Body of pancreas (tissue), 4 donors: Measurements from ENCODE around the gene BMP4. TPM values are rescaled to one million over a fixed set of nuclear protein-coding genes. Genes with fewer than 3 reads are reported as not detected.

Experiments
- ATAC-seq: fragments of 150-250 bp; one replicate; pipeline ENCODE4 v1.9.1; 2016
- DNase-seq, 4 donors: peaks; one replicate each; pipeline ENCODE4 v3.0.0-alpha.2; 2019
- H3K27ac ChIP-seq, 4 donors: fragments of 200-600 bp; sonication (generic); 1 replicate in 3 of 4; 2 replicates in 1 of 4; pipeline versions ENCODE4 v1.5.1 to v1.6.1; 2016 to 2019; ENCODE audit warnings: mild to moderate bottlenecking in 1 of 4, mixed read lengths in 1 of 4, moderate library complexity in 1 of 4
- H3K27me3 ChIP-seq, 2 donors: fragments of 200-600 bp; sonication (generic); one replicate each; pipeline ENCODE4 v1.6.0; 2016; ENCODE audit warnings: mild to moderate bottlenecking in 1 of 2
- H3K36me3 ChIP-seq, 2 donors: fragments of 200-600 bp; sonication (generic); replicated peaks in 1 of 2; 2 replicates each; pipeline ENCODE4 v1.5.1; 2016; ENCODE audit warnings: low read depth in 2 of 2; ENCODE audit not compliant: insufficient read depth in 1 of 2
- H3K4me1 ChIP-seq: fragments of 200-600 bp; sonication (generic); one replicate; pipeline ENCODE4 v1.6.0; 2016
- H3K4me3 ChIP-seq, 2 donors: fragments of 200-600 bp; sonication (generic); 1 replicate in 1 of 2; 2 replicates in 1 of 2; pipeline ENCODE4 v1.5.1; 2016 to 2019
- H3K9me3 ChIP-seq, 3 donors: fragments of 200-600 bp; sonication (generic); 1 replicate in 2 of 3; 2 replicates in 1 of 3; pipeline ENCODE4 v1.5.1; 2016
- POLR2A ChIP-seq, 3 donors: fragments of 450-650 bp; IDR thresholded peaks; one replicate each; pipeline ENCODE4 v1.6.1; 2016; ENCODE audit warnings: antibody characterized with exemption in 3 of 3, mild to moderate bottlenecking in 2 of 3
- WGBS, 2 donors: methylation state at CpG; one replicate each; pipeline ENCODE4 v1.1.5; 2017; 5-methylcytosine and 5-hydroxymethylcytosine counted together
- intact Hi-C: fragments of 100-400 bp; cut with DNase I; formaldehyde crosslinking; loops from one replicate; pipeline ENCODE4 v1.15.1; 2023
- total RNA-seq, 2 donors: library from RNA; depleted of rRNA; stranded (reverse); fragments of >200 nt; gene quantifications; one replicate each; pipeline ENCODE4 v1.1.0, GENCODE V29; 2016
- TF ChIP-seq, protein P1 (sequence below), 7 experiments: fragments of 450-650 bp in 4 of 7; fragments of 200-600 bp in 3 of 7; sonication (generic) in 3 of 7; IDR thresholded peaks; one replicate each; pipeline ENCODE4 v1.5.1; 2016 to 2019; ENCODE audit warnings: antibody characterized with exemption in 7 of 7

Gene BMP4
- total RNA-seq, 2 donors from 2014 or later, result 5.9 to 8.3 TPM

DNA sequence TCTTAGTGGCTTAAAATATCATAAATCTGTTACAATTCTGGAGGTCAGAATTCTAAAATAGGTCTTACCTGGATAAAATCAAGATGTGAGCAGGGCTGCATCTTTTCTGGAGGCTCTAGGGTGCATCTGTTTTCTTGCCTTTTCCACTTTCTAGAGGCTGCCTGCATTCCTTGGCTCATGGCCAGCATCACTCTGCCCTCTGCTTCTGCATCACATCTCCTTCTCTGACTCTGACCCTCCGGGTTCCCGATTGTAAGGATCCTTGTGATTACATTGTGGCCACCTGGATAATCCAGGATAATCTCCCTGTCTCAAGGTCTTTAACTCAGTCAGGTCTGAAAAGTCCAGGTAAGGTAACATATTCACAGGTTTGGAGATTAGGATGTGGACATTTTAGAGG is 11.0 kb upstream of the BMP4 start:
- TF ChIP-seq, protein P1, sequence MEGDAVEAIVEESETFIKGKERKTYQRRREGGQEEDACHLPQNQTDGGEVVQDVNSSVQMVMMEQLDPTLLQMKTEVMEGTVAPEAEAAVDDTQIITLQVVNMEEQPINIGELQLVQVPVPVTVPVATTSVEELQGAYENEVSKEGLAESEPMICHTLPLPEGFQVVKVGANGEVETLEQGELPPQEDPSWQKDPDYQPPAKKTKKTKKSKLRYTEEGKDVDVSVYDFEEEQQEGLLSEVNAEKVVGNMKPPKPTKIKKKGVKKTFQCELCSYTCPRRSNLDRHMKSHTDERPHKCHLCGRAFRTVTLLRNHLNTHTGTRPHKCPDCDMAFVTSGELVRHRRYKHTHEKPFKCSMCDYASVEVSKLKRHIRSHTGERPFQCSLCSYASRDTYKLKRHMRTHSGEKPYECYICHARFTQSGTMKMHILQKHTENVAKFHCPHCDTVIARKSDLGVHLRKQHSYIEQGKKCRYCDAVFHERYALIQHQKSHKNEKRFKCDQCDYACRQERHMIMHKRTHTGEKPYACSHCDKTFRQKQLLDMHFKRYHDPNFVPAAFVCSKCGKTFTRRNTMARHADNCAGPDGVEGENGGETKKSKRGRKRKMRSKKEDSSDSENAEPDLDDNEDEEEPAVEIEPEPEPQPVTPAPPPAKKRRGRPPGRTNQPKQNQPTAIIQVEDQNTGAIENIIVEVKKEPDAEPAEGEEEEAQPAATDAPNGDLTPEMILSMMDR (IDR thresholded peaks at IDR 0.05), result no peak
- TF ChIP-seq POLR2A (IDR thresholded peaks at IDR 0.05), result no peak
- H3K4me3 ChIP-seq, result no peak overlapping the region

DNA sequence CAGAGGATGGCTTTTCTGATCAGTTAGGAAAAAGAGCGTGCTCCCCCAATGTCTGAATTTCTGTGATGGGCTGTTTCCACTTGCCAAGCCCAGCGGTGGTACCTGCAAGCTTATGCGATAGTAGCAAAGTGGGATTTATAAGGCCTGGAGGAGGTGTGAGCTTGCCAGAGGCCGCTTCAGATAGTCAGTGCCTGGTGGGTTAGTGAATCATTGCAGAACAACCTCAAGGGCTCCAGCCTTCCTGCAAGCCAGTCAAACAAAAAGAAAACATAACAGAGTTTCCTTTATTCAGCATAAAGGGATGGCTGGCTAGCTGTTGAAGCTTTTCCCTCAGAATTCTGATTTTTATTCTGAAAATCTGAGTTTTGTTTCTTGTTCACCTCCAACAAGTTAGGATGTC is 7.6 kb upstream of the BMP4 start:
- TF ChIP-seq, protein P1 (IDR thresholded peaks at IDR 0.05), result no peak
- no peak for TF ChIP-seq POLR2A (IDR thresholded peaks at IDR 0.05)
- Histone ChIP-seq H3K27me3 (no peaks in the 10 kb centered on the region), H3K4me1 (peaks cover 10% of the 10 kb centered on the region), H3K36me3 (no peaks in the 10 kb centered on the region), H3K4me3 (no peak overlapping the region), H3K9me3 (no peaks in the 10 kb centered on the region), H3K27ac (no peak overlapping the region)
- no peak for ATAC-seq
- intact Hi-C loops, result no loop called here
- no peak for DNase-seq
- 74 to 83% methylated on average over 4 of the region's 4 CpGs for WGBS, 2 donors

More for the DNA sequence above, 11.0 kb upstream of the BMP4 start:
- ATAC-seq (no peak), DNase-seq (peak in 1 of 4 donors; percentile 21)
- no peaks in the 10 kb centered on the region for H3K27me3 ChIP-seq
- no peaks in the 10 kb centered on the region for H3K9me3 ChIP-seq
- intact Hi-C loops, result no loop called here
- H3K27ac ChIP-seq, result no peak overlapping the region
- 39 to 45% methylated on average over 2 of the region's 2 CpGs for WGBS, 2 donors
- peaks cover 10% of the 10 kb centered on the region for H3K4me1 ChIP-seq
- H3K36me3 ChIP-seq, result no peaks in the 10 kb centered on the region

DNA sequence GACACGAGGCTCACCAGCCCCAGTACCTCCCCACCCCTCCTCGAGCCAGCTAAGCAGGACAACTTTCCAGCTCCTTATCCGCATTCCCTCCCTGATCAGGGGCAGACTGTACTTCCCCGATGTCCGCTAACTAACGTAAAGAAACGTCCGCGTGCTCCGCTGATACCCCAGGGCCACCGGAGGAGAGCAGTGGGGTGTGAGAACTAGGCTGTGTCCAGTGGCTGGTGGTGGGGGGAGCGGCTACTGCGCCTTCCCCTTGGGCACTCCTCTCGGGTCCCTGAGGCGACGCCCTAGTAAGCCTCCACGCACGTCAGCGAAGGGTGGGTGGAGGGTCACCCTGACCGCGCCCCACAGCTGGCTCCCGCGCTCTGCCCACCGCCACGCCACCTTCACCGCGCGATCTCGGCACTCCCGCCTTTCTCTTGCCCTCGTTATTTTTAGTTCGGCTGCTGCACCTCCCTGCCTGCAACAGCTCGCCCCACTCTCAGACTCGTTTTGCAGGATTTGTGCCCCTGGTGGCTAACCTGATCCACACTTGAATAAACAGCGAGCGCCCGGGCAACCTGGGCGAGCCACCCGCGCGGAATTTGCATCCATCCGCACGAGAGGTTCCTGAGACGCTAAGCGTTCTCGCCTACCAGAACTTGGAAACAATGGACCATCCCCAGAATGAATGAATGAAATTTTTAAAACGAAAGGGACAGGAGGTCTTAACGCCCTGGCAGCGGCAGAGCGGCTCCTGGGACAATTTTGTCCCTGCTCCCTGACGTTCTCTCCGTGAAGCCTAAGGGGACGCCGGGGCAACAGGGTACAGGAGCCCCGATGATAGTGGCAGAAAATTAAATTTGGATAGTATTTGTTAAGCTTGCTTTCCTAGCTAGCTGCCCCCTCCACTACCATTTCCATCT is 6.9 kb upstream of the BMP4 start:
- H3K27me3 ChIP-seq, result no peaks in the 10 kb centered on the region
- peak; percentile 89 for ATAC-seq
- 9 to 16% methylated on average over 29 to 55 of the region's 55 CpGs for WGBS, 2 donors
- DNase-seq, result peak; percentile 53 to 69 (median 65)
- H3K36me3 ChIP-seq, result no peaks in the 10 kb centered on the region
- no peaks in the 10 kb centered on the region for H3K9me3 ChIP-seq
- no peak overlapping the region for H3K4me3 ChIP-seq
- H3K4me1 ChIP-seq, result peaks cover 10% of the 10 kb centered on the region
- no peak for TF ChIP-seq POLR2A (IDR thresholded peaks at IDR 0.05)
- TF ChIP-seq, protein P1 (IDR thresholded peaks at IDR 0.05), result peak; percentile 36 to 63 (median 58)
- intact Hi-C loops, result no loop called here
- no peak overlapping the region for H3K27ac ChIP-seq

DNA sequence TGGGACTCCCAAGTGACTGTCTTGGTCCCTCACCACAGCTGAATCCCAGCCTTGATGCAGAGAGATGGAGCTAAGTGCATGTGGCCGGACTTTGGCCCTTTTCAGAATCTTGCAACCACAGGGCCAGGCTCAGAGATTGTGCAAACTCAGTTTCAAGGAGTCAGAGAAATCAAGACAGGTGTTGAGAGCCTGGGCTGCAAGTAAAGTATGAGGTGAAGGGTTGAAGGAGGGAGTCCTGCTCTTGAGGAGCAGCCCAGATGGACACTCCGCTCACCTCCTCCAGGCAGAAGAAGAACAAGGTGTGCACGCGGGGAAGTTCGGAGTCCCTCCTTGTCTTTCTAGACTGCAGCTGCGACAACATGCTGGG is 6.3 kb upstream of the BMP4 start:
- intact Hi-C loops, result no loop called here
- TF ChIP-seq POLR2A (IDR thresholded peaks at IDR 0.05), result no peak
- TF ChIP-seq, protein P1 (IDR thresholded peaks at IDR 0.05), result no peak
- Histone ChIP-seq H3K36me3 (no peaks in the 10 kb centered on the region), H3K27me3 (no peaks in the 10 kb centered on the region), H3K4me1 (peaks cover 10% of the 10 kb centered on the region), H3K4me3 (no peak overlapping the region), H3K27ac (no peak overlapping the region), H3K9me3 (no peaks in the 10 kb centered on the region)
- WGBS, 2 donors, result 42 to 59% methylated on average over 6 of the region's 6 CpGs
- DNase-seq, result no peak
- no peak for ATAC-seq
